ENCODE data around the gene ARHGEF3. TPM values are rescaled to one million over a fixed set of nuclear protein-coding genes. Genes with fewer than 3 reads are reported as not detected.
A peak's percentile ranks its signal among the peaks of the same experiment; 100 is the strongest.
"Not testable (repeated sequence)": the region's sequence is repeated elsewhere in the genome, so short reads cannot be mapped to it uniquely, and the experiment has no call there.

The ARHGEF3 gene
- total and polyA plus RNA-seq, 5 experiments from 2014 or later: 95.3 to 123 (median 101) TPM

- no peak for ATAC-seq
- Mint-ChIP-seq H3K4me1 (peaks cover 16 to 62% (median 56%) of the 10 kb centered on the region in 4 donors), H3K9me3 (no peaks in the 10 kb centered on the region), H3K27me3 (no peaks in the 10 kb centered on the region), H3K36me3 (peaks cover 14 to 96% (median 40%) of the 10 kb centered on the region in 3 donors), H3K27ac (peak overlapping the region in 9 of 10 donors; percentile 46 to 85 (median 74)), H3K4me3 (no peak overlapping the region)
- no peak for DNase-seq
- POLR2A ChIA-PET: interaction anchor here (0.8 to 3.4 kb wide), 6 partner anchors 10 to 51 kb away, joined by 3 to 33 read pairs (median 7); partner anchors contain the start of gene ARHGEF3
These were observed 53.0 kb downstream of the ARHGEF3 start for GRCh38 chr3:56748663-56749231.

GRCh38 chr3:56747150-56747549 lies 54.6 kb downstream of the ARHGEF3 start:
- no peak for DNase-seq
- Mint-ChIP-seq H3K4me1 (peaks cover 14 to 61% (median 51%) of the 10 kb centered on the region in 4 donors), H3K36me3 (peaks cover 14 to 96% (median 39%) of the 10 kb centered on the region in 3 donors), H3K27ac (peak overlapping the region in 9 of 10 donors; percentile 18 to 85 (median 60)), H3K27me3 (no peaks in the 10 kb centered on the region), H3K4me3 (peak overlapping the region in 1 of 10 donors; percentile 7), H3K9me3 (no peaks in the 10 kb centered on the region)
- no peak for ATAC-seq
- POLR2A ChIA-PET: interaction anchor here (0.6 to 3.4 kb wide), 4 partner anchors 11 to 53 kb away, joined by 3 to 33 read pairs (median 8); partner anchors contain the start of gene ARHGEF3

- Mint-ChIP-seq H3K27ac (peak overlapping the region; percentile 76 to 91 (median 84)), H3K4me3 (peak overlapping the region in 5 of 10 donors; percentile 3 to 52 (median 8)), H3K9me3 (no peaks in the 10 kb centered on the region), H3K27me3 (no peaks in the 10 kb centered on the region), H3K4me1 (peaks cover 8 to 49% (median 36%) of the 10 kb centered on the region in 4 donors), H3K36me3 (peaks cover 6 to 91% (median 28%) of the 10 kb centered on the region in 3 donors)
- ATAC-seq (no peak), DNase-seq (no peak)
- POLR2A ChIA-PET: interaction anchor here (0.6 to 1.9 kb wide), 4 partner anchors 10 to 55 kb away, joined by 3 to 8 read pairs (median 4); no protein-coding TSS in a partner anchor
These were observed 57.7 kb downstream of the ARHGEF3 start for GRCh38 chr3:56744016-56744415.

- POLR2A ChIA-PET: interaction anchor here (0.6 to 1.7 kb wide), 5 partner anchors 9 to 122 kb away, joined by 3 to 5 read pairs (median 3); no protein-coding TSS in a partner anchor
- no peak overlapping the region for H3K4me3 Mint-ChIP-seq
- H3K36me3 Mint-ChIP-seq: peaks cover 6 to 89% (median 30%) of the 10 kb centered on the region in 3 donors
- no peaks in the 10 kb centered on the region for H3K9me3 Mint-ChIP-seq
- H3K27ac Mint-ChIP-seq: peak overlapping the region; percentile 35 to 91 (median 80)
- DNase-seq (no peak), ATAC-seq (no peak)
- peaks cover 8 to 47% (median 35%) of the 10 kb centered on the region in 4 donors for H3K4me1 Mint-ChIP-seq
- H3K27me3 Mint-ChIP-seq: no peaks in the 10 kb centered on the region
These were observed 58.9 kb downstream of the ARHGEF3 start for GRCh38 chr3:56742887-56743286.

GRCh38 chr3:56739036-56739435 lies 62.7 kb downstream of the ARHGEF3 start:
- no peak for DNase-seq
- Mint-ChIP-seq H3K4me3 (no peak overlapping the region), H3K27me3 (no peaks in the 10 kb centered on the region), H3K36me3 (peaks cover 3 to 87% (median 43%) of the 10 kb centered on the region in 3 donors), H3K9me3 (no peaks in the 10 kb centered on the region), H3K4me1 (peaks cover 27 to 61% (median 49%) of the 10 kb centered on the region in 4 donors), H3K27ac (peak overlapping the region in 2 of 10 donors; percentile 4 to 25)
- ATAC-seq: no peak
- POLR2A ChIA-PET: interaction anchor here (1.0 kb wide), 1 partner anchor 44 kb away, joined by 5 read pairs; no protein-coding TSS in a partner anchor

- H3K36me3 Mint-ChIP-seq: peaks cover 3 to 84% (median 36%) of the 10 kb centered on the region in 3 donors
- DNase-seq (no peak), ATAC-seq (no peak)
- POLR2A ChIA-PET: interaction anchor here (1.2 to 3.9 kb wide), 4 partner anchors 11 to 64 kb away, joined by 5 to 20 read pairs (median 8); partner anchors contain the start of gene ARHGEF3
- peak overlapping the region in 1 of 10 donors; percentile 41 for H3K4me3 Mint-ChIP-seq
- H3K27me3 Mint-ChIP-seq: no peaks in the 10 kb centered on the region
- peak overlapping the region in 9 of 10 donors; percentile 14 to 94 (median 68) for H3K27ac Mint-ChIP-seq
- peaks cover 26 to 54% (median 41%) of the 10 kb centered on the region in 4 donors for H3K4me1 Mint-ChIP-seq
- H3K9me3 Mint-ChIP-seq: no peaks in the 10 kb centered on the region
These were observed 64.7 kb downstream of the ARHGEF3 start for GRCh38 chr3:56737006-56737405.

- peak overlapping the region; percentile 53 to 97 (median 83) for H3K27ac Mint-ChIP-seq
- peaks cover 30 to 63% (median 57%) of the 10 kb centered on the region in 4 donors for H3K4me1 Mint-ChIP-seq
- POLR2A ChIA-PET: interaction anchor here (0.6 to 2.2 kb wide), 5 partner anchors 13 to 912 kb away, joined by 3 to 9 read pairs (median 4); no protein-coding TSS in a partner anchor
- peak overlapping the region in 2 of 10 donors; percentile 4 to 6 for H3K4me3 Mint-ChIP-seq
- DNase-seq: no peak
- no peaks in the 10 kb centered on the region for H3K27me3 Mint-ChIP-seq
- H3K9me3 Mint-ChIP-seq: no peaks in the 10 kb centered on the region
- peaks cover 5 to 93% (median 52%) of the 10 kb centered on the region in 3 donors for H3K36me3 Mint-ChIP-seq
- ATAC-seq: no peak
These were observed 69.6 kb downstream of the ARHGEF3 start for GRCh38 chr3:56732109-56732508.

GRCh38 chr3:56725175-56725574 lies 76.6 kb downstream of the ARHGEF3 start:
- POLR2A ChIA-PET: interaction anchor here (0.5 to 2.7 kb wide), 13 partner anchors 8 to 191 kb away, joined by 3 to 32 read pairs (median 6); partner anchors contain the start of genes ARHGEF3 and TASOR

GRCh38 chr3:56724676-56725075 lies 77.1 kb downstream of the ARHGEF3 start:
- no peak for ATAC-seq
- POLR2A ChIA-PET: interaction anchor here (0.7 to 2.7 kb wide), 11 partner anchors 12 to 192 kb away, joined by 3 to 32 read pairs (median 6); partner anchors contain the start of genes ARHGEF3 and TASOR
- DNase-seq: no peak
- Mint-ChIP-seq H3K36me3 (peaks cover 7 to 58% (median 53%) of the 10 kb centered on the region in 3 donors), H3K27me3 (no peaks in the 10 kb centered on the region), H3K4me3 (peak overlapping the region; percentile 65 to 83 (median 74)), H3K27ac (peak overlapping the region; percentile 20 to 98 (median 94)), H3K4me1 (peaks cover 28 to 78% (median 67%) of the 10 kb centered on the region in 4 donors), H3K9me3 (peaks cover 0 to 1% (median 0%) of the 10 kb centered on the region in 9 donors)

More at GRCh38 chr3:56725175-56725574, 76.6 kb downstream of the ARHGEF3 start:
- Mint-ChIP-seq H3K27ac (peak overlapping the region; percentile 81 to 98 (median 94)), H3K4me1 (peaks cover 23 to 73% (median 62%) of the 10 kb centered on the region in 4 donors), H3K9me3 (no peaks in the 10 kb centered on the region), H3K27me3 (no peaks in the 10 kb centered on the region), H3K4me3 (peak overlapping the region; percentile 65 to 83 (median 74)), H3K36me3 (peaks cover 7 to 63% (median 54%) of the 10 kb centered on the region in 3 donors)
- ATAC-seq (peak; percentile 92 to 97), DNase-seq (peak; percentile 10 to 77 (median 60))

GRCh38 chr3:56720849-56721248 lies 80.9 kb downstream of the ARHGEF3 start:
- H3K27me3 Mint-ChIP-seq: peaks cover 0 to 1% (median 0%) of the 10 kb centered on the region in 5 donors
- peaks cover 0 to 4% (median 0%) of the 10 kb centered on the region in 9 donors for H3K9me3 Mint-ChIP-seq
- ATAC-seq (no peak), DNase-seq (no peak)
- peak overlapping the region in 8 of 10 donors; percentile 29 to 86 (median 66) for H3K27ac Mint-ChIP-seq
- peak overlapping the region in 3 of 10 donors; percentile 6 to 50 (median 46) for H3K4me3 Mint-ChIP-seq
- POLR2A ChIA-PET: interaction anchor here (0.6 to 0.8 kb wide), 3 partner anchors 13 to 79 kb away, joined by 3 to 4 read pairs (median 4); no protein-coding TSS in a partner anchor
- H3K36me3 Mint-ChIP-seq: peaks cover 7 to 34% (median 25%) of the 10 kb centered on the region in 3 donors
- peaks cover 31 to 63% (median 60%) of the 10 kb centered on the region in 4 donors for H3K4me1 Mint-ChIP-seq

- Mint-ChIP-seq H3K9me3 (peaks cover 0 to 10% (median 4%) of the 10 kb centered on the region in 9 donors), H3K4me1 (peaks cover 25 to 47% (median 43%) of the 10 kb centered on the region in 4 donors), H3K36me3 (peaks cover 11 to 18% (median 15%) of the 10 kb centered on the region in 3 donors), H3K27ac (peak overlapping the region in 2 of 10 donors; percentile 65 to 86)
- H3K27me3 Mint-ChIP-seq, POLR2A ChIA-PET, DNase-seq, H3K4me3 Mint-ChIP-seq, ATAC-seq: not testable (repeated sequence)
These were observed 82.9 kb downstream of the ARHGEF3 start for GRCh38 chr3:56718809-56719208.

GRCh38 chr3:56711344-56711743 lies 90.4 kb downstream of the ARHGEF3 start:
- Mint-ChIP-seq H3K9me3 (peaks cover 0 to 10% (median 3%) of the 10 kb centered on the region in 9 donors), H3K27ac (peak overlapping the region in 4 of 10 donors; percentile 32 to 44 (median 36)), H3K36me3 (peaks cover 0 to 4% (median 3%) of the 10 kb centered on the region in 3 donors), H3K27me3 (no peaks in the 10 kb centered on the region), H3K4me3 (no peak overlapping the region), H3K4me1 (no peaks in the 10 kb centered on the region)
- POLR2A ChIA-PET: interaction anchor here (0.9 to 1.2 kb wide), 2 partner anchors 14 to 89 kb away, joined by 3 read pairs; no protein-coding TSS in a partner anchor
- ATAC-seq (peak in 1 of 2 donors; percentile 23), DNase-seq (no peak)
